Tibial artery (tissue), 4 donors: Measurements from ENCODE around the gene RHBDD2.

Experiments used
- DNase-seq, 2 donors: peaks; one replicate each; pipeline ENCODE4 v3.0.0-alpha.2; 2019
- H3K27ac ChIP-seq, 2 donors: fragments of 200-600 bp; sonication (generic) in 1 of 2; 1 replicate in 1 of 2; 2 replicates in 1 of 2; pipeline ENCODE4 v1.5.1; 2018 to 2019; ENCODE audit warnings: mild to moderate bottlenecking in 1 of 2
- H3K27me3 ChIP-seq, 2 donors: fragments of 200-600 bp; sonication (generic) in 1 of 2; one replicate each; pipeline versions ENCODE4 v1.5.1 to v1.6.0; 2016 to 2019
- H3K36me3 ChIP-seq, 3 donors: fragments of 200-600 bp; sonication (generic) in 2 of 3; one replicate each; pipeline ENCODE4 v1.5.1; 2016 to 2019; ENCODE audit warnings: mild to moderate bottlenecking in 2 of 3
- H3K4me1 ChIP-seq, 4 donors: fragments of 200-600 bp; sonication (generic) in 2 of 4; 1 replicate in 3 of 4; 2 replicates in 1 of 4; pipeline ENCODE4 v1.5.1; 2016 to 2019
- H3K4me3 ChIP-seq, 2 donors: fragments of 200-600 bp; sonication (generic) in 1 of 2; 1 replicate in 1 of 2; 2 replicates in 1 of 2; pipeline ENCODE4 v1.5.1; 2018 to 2019; ENCODE audit warnings: mild to moderate bottlenecking in 2 of 2
- H3K9me3 ChIP-seq, 3 donors: fragments of 200-600 bp; sonication (generic) in 1 of 3; one replicate each; pipeline ENCODE4 v1.5.1; 2016 to 2019
- CTCF ChIP-seq, 2 experiments: fragments of 200-600 bp in 1 of 2; fragments of 450-650 bp in 1 of 2; IDR thresholded peaks; one replicate each; pipeline ENCODE4 v1.5.1; 2017 to 2019; ENCODE audit warnings: antibody characterized with exemption in 2 of 2, mild to moderate bottlenecking in 1 of 2, moderate library complexity in 1 of 2
- intact Hi-C: fragments of 100-400 bp; cut with DNase I; formaldehyde crosslinking; loops from one replicate; pipeline ENCODE4 v1.15.0; 2023; ENCODE audit warnings: low total_unique reads

RHBDD2 gene

GRCh38 chr7:75924889-75925288 lies 46.1 kb downstream of the RHBDD2 start:
- DNase-seq = no peak

GRCh38 chr7:75925717-75926435 lies 47.0 kb downstream of the RHBDD2 start:
- TF ChIP-seq CTCF (IDR thresholded peaks at IDR 0.05) = no peak
- H3K27ac ChIP-seq = no peak overlapping the region
- peaks cover 0 to 5% (median 0%) of the 10 kb centered on the region in 4 donors for H3K4me1 ChIP-seq
- H3K4me3 ChIP-seq = no peak overlapping the region
- peaks cover 0 to 12% (median 0%) of the 10 kb centered on the region in 3 donors for H3K36me3 ChIP-seq
- DNase-seq = no peak
- intact Hi-C loops = no loop called here
- no peaks in the 10 kb centered on the region for H3K27me3 ChIP-seq
- no peaks in the 10 kb centered on the region for H3K9me3 ChIP-seq

More at GRCh38 chr7:75924889-75925288, 46.1 kb downstream of the RHBDD2 start:
- Histone ChIP-seq H3K27me3 (no peaks in the 10 kb centered on the region), H3K9me3 (no peaks in the 10 kb centered on the region), H3K36me3 (peaks cover 0 to 12% (median 0%) of the 10 kb centered on the region in 3 donors), H3K4me1 (peaks cover 0 to 5% (median 0%) of the 10 kb centered on the region in 4 donors), H3K27ac (no peak overlapping the region), H3K4me3 (no peak overlapping the region)
- intact Hi-C loops = no loop called here
- no peak for TF ChIP-seq CTCF (IDR thresholded peaks at IDR 0.05)

GRCh38 chr7:75928568-75928914 lies 49.7 kb downstream of the RHBDD2 start:
- H3K9me3 ChIP-seq = no peaks in the 10 kb centered on the region
- no peaks in the 10 kb centered on the region for H3K4me1 ChIP-seq
- intact Hi-C loops = no loop called here
- H3K27ac ChIP-seq = no peak overlapping the region
- H3K4me3 ChIP-seq = no peak overlapping the region
- no peaks in the 10 kb centered on the region for H3K27me3 ChIP-seq
- H3K36me3 ChIP-seq = peaks cover 0 to 12% (median 0%) of the 10 kb centered on the region in 3 donors
- no peak for TF ChIP-seq CTCF (IDR thresholded peaks at IDR 0.05)
- DNase-seq = no peak

- H3K36me3 ChIP-seq = peaks cover 0 to 12% (median 5%) of the 10 kb centered on the region in 3 donors
- no peaks in the 10 kb centered on the region for H3K4me1 ChIP-seq
- no peaks in the 10 kb centered on the region for H3K9me3 ChIP-seq
- H3K27me3 ChIP-seq = no peaks in the 10 kb centered on the region
- no peak overlapping the region for H3K4me3 ChIP-seq
- DNase-seq = no peak
- no peak overlapping the region for H3K27ac ChIP-seq
- no peak for TF ChIP-seq CTCF (IDR thresholded peaks at IDR 0.05)
- intact Hi-C loops = no loop called here
Measured at GRCh38 chr7:75931680-75932079, 52.8 kb downstream of the RHBDD2 start.

- Histone ChIP-seq H3K4me1 (peaks cover 0 to 18% (median 7%) of the 10 kb centered on the region in 4 donors), H3K27me3 (no peaks in the 10 kb centered on the region), H3K4me3 (no peak overlapping the region), H3K36me3 (peaks cover 0 to 5% (median 0%) of the 10 kb centered on the region in 3 donors), H3K27ac (peak overlapping the region; percentile 56 to 57), H3K9me3 (no peaks in the 10 kb centered on the region)
- TF ChIP-seq CTCF (IDR thresholded peaks at IDR 0.05) = no peak
- peak; percentile 74 to 90 for DNase-seq
- intact Hi-C loops = no loop called here
Measured at GRCh38 chr7:75937958-75938786, 59.3 kb downstream of the RHBDD2 start.
